Measurements from ENCODE around the gene ANKRD44. TPM values are rescaled to one million over a fixed set of nuclear protein-coding genes. Genes with fewer than 3 reads are reported as not detected.

ANKRD44 gene
- total RNA-seq, 1 experiment from 2014 or later = 2.4 TPM

GRCh38 chr2:196987649-196988364 is 322.8 kb downstream of the ANKRD44 start:
- Histone ChIP-seq H3K4me1 (ENCODE audit: insufficient read depth, low read length) (peaks cover 26% of the 10 kb centered on the region), H3K27ac (ENCODE audit: low read length) (peak overlapping the region; percentile 94), H4K20me1 (ENCODE audit: low read length) (no peaks in the 10 kb centered on the region), H3F3A (ENCODE audit: low read length, unreplicated experiment) (no peaks in the 10 kb centered on the region), H3K4me3 (ENCODE audit: low read length) (peak overlapping the region; percentile 52), H2AFZ (ENCODE audit: low read length) (peak overlapping the region; percentile 56), H3K9me2 (replicated peaks; ENCODE audit: low read length) (no peaks in the 10 kb centered on the region), H3K36me3 (ENCODE audit: low read depth, low read length) (no peaks in the 10 kb centered on the region), H3K9ac (ENCODE audit: low read length) (peak overlapping the region; percentile 56), H3K27me3 (ENCODE audit: low read length) (no peaks in the 10 kb centered on the region), H3K79me2 (ENCODE audit: low read length) (no peaks in the 10 kb centered on the region), H3K9me3 (ENCODE audit: low read length) (no peaks in the 10 kb centered on the region), H3K4me2 (ENCODE audit: low read length) (peak overlapping the region; percentile 90)
- intact Hi-C loops (cut with micrococcal nuclease) = loop anchor here (1.0 to 10.0 kb wide), 3 partner anchors 25 to 153 kb away; no protein-coding TSS in a partner anchor
- ChIA-PET POLR2A (ENCODE audit: unreplicated experiment) (interaction anchor here (0.6 to 0.7 kb wide), 2 partner anchors 188 to 651 kb away, joined by 3 to 9 read pairs; partner anchors contain the start of gene GTF3C3), CTCF (no interaction called here)
- ATAC-seq = peak; percentile 96
- TF ChIP-seq CTCF (conservative IDR thresholded peaks at IDR 0.05; ENCODE audit: low read depth, low read length) (no peak), EZH2 (IDR thresholded peaks at IDR 0.05; ENCODE audit: low read length, unreplicated experiment) (no peak), EZH2phosphoT487 (IDR thresholded peaks at IDR 0.05; ENCODE audit: borderline replicate concordance, low read length) (no peak)
- peak; percentile 95 for DNase-seq
- no TSS peak for BruUV-seq (replicated peaks)

- intact Hi-C loops (cut with micrococcal nuclease) = loop anchor here (1.0 to 10.0 kb wide), 2 partner anchors 60 to 152 kb away; no protein-coding TSS in a partner anchor
- Histone ChIP-seq H4K20me1 (ENCODE audit: low read length) (no peaks in the 10 kb centered on the region), H2AFZ (ENCODE audit: low read length) (peak overlapping the region; percentile 51), H3K79me2 (ENCODE audit: low read length) (no peaks in the 10 kb centered on the region), H3F3A (ENCODE audit: low read length, unreplicated experiment) (no peaks in the 10 kb centered on the region), H3K27ac (ENCODE audit: low read length) (peak overlapping the region; percentile 94), H3K4me1 (ENCODE audit: insufficient read depth, low read length) (peaks cover 26% of the 10 kb centered on the region), H3K9ac (ENCODE audit: low read length) (peak overlapping the region; percentile 56), H3K27me3 (ENCODE audit: low read length) (no peaks in the 10 kb centered on the region), H3K9me2 (replicated peaks; ENCODE audit: low read length) (no peaks in the 10 kb centered on the region), H3K4me2 (ENCODE audit: low read length) (peak overlapping the region; percentile 90), H3K4me3 (ENCODE audit: low read length) (peak overlapping the region; percentile 52), H3K9me3 (ENCODE audit: low read length) (no peaks in the 10 kb centered on the region), H3K36me3 (ENCODE audit: low read depth, low read length) (no peaks in the 10 kb centered on the region)
- CTCF ChIA-PET = no interaction called here
- DNase-seq (no peak), ATAC-seq (peak; percentile 44)
- POLR2A ChIA-PET (ENCODE audit: unreplicated experiment) = no interaction called here
- no TSS peak for BruUV-seq (replicated peaks)
- no peak for TF ChIP-seq CTCF (conservative IDR thresholded peaks at IDR 0.05; ENCODE audit: low read depth, low read length)
- no peak for TF ChIP-seq EZH2phosphoT487 (IDR thresholded peaks at IDR 0.05; ENCODE audit: borderline replicate concordance, low read length)
- TF ChIP-seq EZH2 (IDR thresholded peaks at IDR 0.05; ENCODE audit: low read length, unreplicated experiment) = no peak
Observed at GRCh38 chr2:196987298-196987648, 323.3 kb downstream of the ANKRD44 start.

All from PC-3 (cell line).